ENCODE measurements around the gene FRYL. TPM values are rescaled to one million over a fixed set of nuclear protein-coding genes. Genes with fewer than 3 reads are reported as not detected.
A peak's percentile ranks its signal among the peaks of the same experiment; 100 is the strongest.

Gene FRYL
- total and polyA plus RNA-seq, 2 of the 13 experiments (the other 11 are each of a cell fraction or from before 2014, with no cell fraction given): 9.7 to 19.6 TPM

GRCh38 chr4:48578132-48578968 is 201.7 kb downstream of the FRYL start:
- no TSS peak for BruUV-seq (replicated peaks)
- ChIA-PET CTCF (ENCODE audit: low intra/inter-chr PET ratio, low total read pairs) (interaction anchor here (1.0 to 3.8 kb wide), 3 partner anchors 104 to 384 kb away, joined by 3 to 95 read pairs (median 6); no protein-coding TSS in a partner anchor), POLR2A (no interaction called here)
- peaks cover 0 to 24% of the 10 kb centered on the region in 2 experiments; a peak in 2 of 5 replicates for H3K36me3 ChIP-seq (replicated peaks in 1 of 2; ENCODE audit: control insufficient read depth in 1 of 2, insufficient read depth in 2 of 2, low read length in 2 of 2)
- in situ Hi-C loops (cut with HindIII; ENCODE audit: extremely low pct_ligation_motif_present, low pct_unique_long_range_greater_than_20kb) (loop anchor here (5.0 to 25.0 kb wide), 2 partner anchors 209 to 384 kb away; partner anchors contain the start of gene FRYL), intact Hi-C loops (cut with micrococcal nuclease; ENCODE audit: unreplicated experiment) (loop anchor here (1.0 to 5.0 kb wide), 4 partner anchors 103 to 385 kb away; no protein-coding TSS in a partner anchor)
- peak; percentile 74 for FAIRE-seq
- no peak for TF ChIP-seq NR2F6 (IDR thresholded peaks at IDR 0.05)
- 0 out of 2 replicates have a peak, but pooled peaks have one; percentile 7 for TF ChIP-seq NR2F6 (CRISPR knock-in tag; IDR thresholded peaks at IDR 0.05)
- TF ChIP-seq ZNF747 (CRISPR knock-in tag; IDR thresholded peaks at IDR 0.05; ENCODE audit: borderline replicate concordance): no peak
- TF ChIP-seq SMC3 (IDR thresholded peaks at IDR 0.05; ENCODE audit: low read length): peak; percentile 95
- TF ChIP-seq CTCF (CRISPR knock-in tag; IDR thresholded peaks at IDR 0.05): peak; percentile 85
- 0 out of 2 replicates have a peak, but pooled peaks have one; percentile 3 for TF ChIP-seq CEBPG (CRISPR knock-in tag; IDR thresholded peaks at IDR 0.05)
- peak; percentile 90 for TF ChIP-seq STAG1 (CRISPR knock-in tag; IDR thresholded peaks at IDR 0.05)
- no peak for TF ChIP-seq CBFB (CRISPR knock-in tag; IDR thresholded peaks at IDR 0.05)
- TF ChIP-seq RAD21 (CRISPR knock-in tag; IDR thresholded peaks at IDR 0.05): peak; percentile 61
- H2AFZ ChIP-seq (ENCODE audit: low read length): no peak overlapping the region
- no peak overlapping the region for H3K27ac ChIP-seq (ENCODE audit: extremely low read length, insufficient read depth, low read length)
- no peaks in the 10 kb centered on the region for H3K9me3 ChIP-seq (ENCODE audit: low read length)
- no peaks in the 10 kb centered on the region for H3K27me3 ChIP-seq (ENCODE audit: control insufficient read depth in 1 of 2, insufficient read depth in 2 of 2, low read length in 2 of 2)
- no peak overlapping the region for H3K9ac ChIP-seq (ENCODE audit: insufficient read depth, low read depth, low read length)
- no peaks in the 10 kb centered on the region for H4K20me1 ChIP-seq (ENCODE audit: insufficient read depth, low read length)
- 31% methylated on average over 3 of the region's 3 CpGs for WGBS (ENCODE audit: low lambda C conversion rate)
- peak; percentile 64 for DNase-seq (ENCODE audit: low spot score)
- H3K79me2 ChIP-seq (ENCODE audit: insufficient read depth, low read length): no peaks in the 10 kb centered on the region
- no peaks in the 10 kb centered on the region for H3K4me1 ChIP-seq (ENCODE audit: insufficient read depth, low read length)
- H3K4me2 ChIP-seq (ENCODE audit: low read depth, low read length): no peak overlapping the region
- ATAC-seq: peak; percentile 91
- no peak overlapping the region for H3K4me3 ChIP-seq (replicated peaks in 1 of 3; ENCODE audit: insufficient read depth in 1 of 3, low read depth in 2 of 3, low read length in 3 of 3)

Measured in HepG2 (cell line).